K562 (cell line): ENCODE data around the gene TMEM139. TPM values are rescaled to one million over a fixed set of nuclear protein-coding genes. Genes with fewer than 3 reads are reported as not detected.

ENCODE experiments used
- ATAC-seq: fragments of 200-7000 bp; cut with Tn5 transposase; 3 replicates; pipeline ENCODE4 v1.9.1; 2020; ENCODE audit warnings: moderate library complexity
- BruUV-seq: library from RNA; stranded (reverse); fragments of 400-500 nt; replicated peaks from 2 replicates; lab custom pipeline; 2021; lab: Mats Ljungman, UMichigan
- CTCF ChIA-PET: fragments of 300-600 bp; formaldehyde crosslinking; extraction: SDS; loops from one replicate; lab custom pipeline; 2021; ENCODE audit warnings: low intra/inter-chr PET ratio; lab: Yijun Ruan, JAX
- POLR2A ChIA-PET: fragments of 300-600, 350-650 bp; sonication (Branson Sonifier 250); formaldehyde crosslinking; extraction: SDS; loops from one replicate; lab custom pipeline; 2021; ENCODE audit warnings: antibody characterized with exemption, inconsistent platforms; lab: Yijun Ruan, JAX
- DNase-seq, 4 experiments: peaks; one replicate each; pipeline versions ENCODE4 v3.0.0 to v3.0.0-alpha.2; 2011 to 2018; ENCODE audit warnings: low spot score in 3 of 4, mixed read lengths in 3 of 4; ENCODE audit errors: extremely low read depth in 1 of 4
- FAIRE-seq: peaks from 2 replicates; lab custom pipeline; 2011; peaks lifted over from hg19 to GRCh38; lab: Jason Lieb, UNC
- H2AFZ ChIP-seq: 2 replicates; pipeline ENCODE4 v1.6.0; 2011; ENCODE audit warnings: low read depth, low read length, control low read depth, inconsistent platforms
- H3K27ac ChIP-seq: fragments of 200-600 bp; 3 replicates; pipeline ENCODE4 v1.8.0; 2011; ENCODE audit warnings: low read depth, mild to moderate bottlenecking, control low read depth, inconsistent platforms, low read length, moderate library complexity, mixed read lengths; ENCODE audit errors: extremely low read depth
- H3K27me3 ChIP-seq, 2 experiments: fragments of 300-600 bp in 1 of 2; 2 replicates in 1 of 2; 3 replicates in 1 of 2; pipeline versions ENCODE4 v1.6.0 to v1.8.0; 2011; ENCODE audit warnings: inconsistent platforms in 2 of 2, low read length in 2 of 2, mild to moderate bottlenecking in 1 of 2, mixed read lengths in 1 of 2, moderate library complexity in 1 of 2; ENCODE audit not compliant: control insufficient read depth in 2 of 2, insufficient read depth in 2 of 2
- H3K36me3 ChIP-seq: fragments of 300-600 bp; 3 replicates; pipeline ENCODE4 v1.8.0; 2011; ENCODE audit warnings: mild to moderate bottlenecking, low read length, inconsistent platforms; ENCODE audit not compliant: control insufficient read depth, insufficient read depth
- H3K4me1 ChIP-seq, 2 experiments: fragments of 200-600 bp in 1 of 2; replicated peaks in 1 of 2; 2 replicates in 1 of 2; 3 replicates in 1 of 2; pipeline versions ENCODE4 v1.5.1 to v1.8.0; 2011; ENCODE audit warnings: inconsistent platforms in 2 of 2, low read length in 2 of 2, mild to moderate bottlenecking in 1 of 2, mixed read lengths in 1 of 2, moderate library complexity in 1 of 2; ENCODE audit not compliant: control insufficient read depth in 2 of 2, insufficient read depth in 2 of 2
- H3K4me2 ChIP-seq: 2 replicates; pipeline ENCODE4 v1.6.1; 2011; ENCODE audit warnings: low read length, control low read depth, inconsistent platforms, mixed read lengths; ENCODE audit not compliant: insufficient read depth
- H3K4me3 ChIP-seq: fragments of 200-600 bp; sonication (generic), shearing (Covaris generic); 2 replicates; pipeline ENCODE4 v1.5.1; 2016; ENCODE audit warnings: control low read depth, inconsistent platforms
- H3K79me2 ChIP-seq: fragments of 200-600 bp; 3 replicates; pipeline ENCODE4 v1.8.0; 2011; ENCODE audit warnings: low read length, inconsistent platforms; ENCODE audit not compliant: control insufficient read depth, insufficient read depth
- H3K9ac ChIP-seq, 2 experiments: 2 replicates each; pipeline versions ENCODE4 v1.6.0 to v1.6.1; 2011; ENCODE audit warnings: low read depth in 2 of 2, low read length in 2 of 2, control low read depth in 1 of 2, inconsistent platforms in 1 of 2, mild to moderate bottlenecking in 1 of 2, mixed read lengths in 1 of 2; ENCODE audit not compliant: insufficient read depth in 1 of 2
- H3K9me1 ChIP-seq: one replicate; pipeline ENCODE4 v1.6.0; 2011; ENCODE audit warnings: inconsistent platforms, mild to moderate bottlenecking, low read length, moderate library complexity; ENCODE audit not compliant: control insufficient read depth, insufficient read depth
- H3K9me3 ChIP-seq: replicated peaks from 2 replicates; pipeline ENCODE4 v1.5.1; 2011; ENCODE audit warnings: low read depth, low read length, inconsistent platforms; ENCODE audit not compliant: control insufficient read depth, insufficient read depth
- H4K20me1 ChIP-seq: replicated peaks from 2 replicates; pipeline ENCODE4 v1.6.1; 2011; ENCODE audit warnings: low read length, inconsistent platforms, mixed read lengths; ENCODE audit not compliant: control insufficient read depth, insufficient read depth
- CTCF ChIP-seq, 3 experiments: IDR thresholded peaks in 2 of 3; conservative IDR thresholded peaks in 1 of 3; 2 replicates each; pipeline ENCODE4 v1.5.1; 2011 to 2012; ENCODE audit warnings: low read length in 3 of 3, mild to moderate bottlenecking in 3 of 3, control low read depth in 2 of 3, improper control_type of control experiment in 1 of 3, inconsistent platforms in 1 of 3, low read depth in 1 of 3, mixed read lengths in 1 of 3, moderate library complexity in 1 of 3; ENCODE audit not compliant: insufficient read depth in 2 of 3
- CTCFL ChIP-seq: IDR thresholded peaks from 2 replicates; pipeline ENCODE4 v1.6.1; 2011; ENCODE audit warnings: borderline replicate concordance, low read depth, mild to moderate bottlenecking, moderate library complexity, low read length; ENCODE audit not compliant: insufficient read depth, poor library complexity, severe bottlenecking
- FOXK2 ChIP-seq, 2 experiments: fragments of 450-650 bp; IDR thresholded peaks in 1 of 2; conservative IDR thresholded peaks in 1 of 2; 2 replicates each; pipeline ENCODE4 v1.6.1; 2016; ENCODE audit warnings: low read depth in 2 of 2, mild to moderate bottlenecking in 1 of 2
- IRF9 ChIP-seq: fragments of 450-650 bp; IDR thresholded peaks from 2 replicates; pipeline ENCODE4 v1.6.1; 2016; ENCODE audit warnings: missing biosample characterization, missing genetic modification characterization
- JUNB ChIP-seq: fragments of 450-650 bp; formaldehyde crosslinking; conservative IDR thresholded peaks from 2 replicates; pipeline ENCODE4 v1.4.0; 2020; ENCODE audit warnings: mild to moderate bottlenecking
- KAT2B ChIP-seq: IDR thresholded peaks from one replicate; pipeline ENCODE4 v1.6.1; 2012; ENCODE audit warnings: low read depth, mild to moderate bottlenecking, control low read depth, inconsistent platforms, low read length, moderate library complexity
- MAFK ChIP-seq: IDR thresholded peaks from 2 replicates; pipeline ENCODE4 v1.6.1; 2011; ENCODE audit warnings: low read length, improper control_type of control experiment
- NFYB ChIP-seq: IDR thresholded peaks from 2 replicates; pipeline ENCODE4 v1.6.1; 2011; ENCODE audit warnings: mild to moderate bottlenecking, moderate library complexity; ENCODE audit not compliant: insufficient read length; ENCODE audit errors: extremely low read depth
- RFX7 ChIP-seq: fragments of 250-450 bp; sonication (Bioruptor Pico); IDR thresholded peaks from 2 replicates; pipeline ENCODE4 v1.5.1; 2021; ENCODE audit warnings: mild to moderate bottlenecking
- SPI1 ChIP-seq: IDR thresholded peaks from 2 replicates; pipeline ENCODE4 v1.6.1; 2011; ENCODE audit warnings: low read depth, low read length, control low read depth, borderline replicate concordance
- YY1 ChIP-seq, 3 experiments: IDR thresholded peaks; 2 replicates each; pipeline ENCODE4 v1.6.1; 2011; ENCODE audit warnings: low read length in 2 of 3, mild to moderate bottlenecking in 2 of 3, moderate library complexity in 2 of 3, borderline replicate concordance in 1 of 3, control low read depth in 1 of 3, low read depth in 1 of 3; ENCODE audit not compliant: insufficient read depth in 3 of 3, insufficient replicate concordance in 2 of 3, control insufficient read depth in 1 of 3, insufficient read length in 1 of 3; ENCODE audit errors: extremely low read depth in 1 of 3
- ZNF253 ChIP-seq: fragments of 250-450 bp; sonication (Bioruptor Pico); conservative IDR thresholded peaks from 2 replicates; pipeline ENCODE4 v1.6.1; 2021; ENCODE audit warnings: mild to moderate bottlenecking
- ZNF444 ChIP-seq: fragments of 250-450 bp; sonication (Bioruptor Pico); IDR thresholded peaks from 2 replicates; pipeline ENCODE4 v1.4.0; 2020; ENCODE audit warnings: mild to moderate bottlenecking, moderate library complexity
- ZNF639 ChIP-seq, 2 experiments: fragments of 200-800 bp in 1 of 2; sonication (Bioruptor generic) in 1 of 2; sonication (generic) in 1 of 2; formaldehyde crosslinking in 1 of 2; IDR thresholded peaks in 1 of 2; conservative IDR thresholded peaks in 1 of 2; 2 replicates each; pipeline versions ENCODE4 v1.5.0 to v1.6.1; 2016 to 2020; ENCODE audit warnings: missing compliant biosample characterization in 1 of 2, missing genetic modification characterization in 1 of 2, missing genetic modification reagents in 1 of 2
- WGBS: fragments of 100-300 bp; shearing (Covaris generic); methylation state at CpG from one replicate; pipeline ENCODE4 v1.1.6; 2016; ENCODE audit warnings: low coverage, mixed read lengths; ENCODE audit not compliant: insufficient coverage; ENCODE audit errors: missing lambda C conversion rate; 5-methylcytosine and 5-hydroxymethylcytosine counted together
- in situ Hi-C: fragments of 300-500 bp; cut with MboI; formaldehyde crosslinking; loops from 4 replicates; pipeline ENCODE4 v1.15.0; 2018; ENCODE audit warnings: inconsistent platforms, mixed read lengths
- intact Hi-C: fragments of 100-400 bp; cut with micrococcal nuclease; formaldehyde crosslinking; loops from 2 replicates; pipeline ENCODE4 v1.14.2; 2022
- polyA plus RNA-seq, 8 experiments: library from polyadenylated mRNA; depleted of rRNA in 4 of 8; stranded (reverse) in 5 of 8; unstranded in 3 of 8; fragments of >200 nt; fragmentation: Nextera tagmentation in 2 of 8; fragmentation: Illumina TruSeq in 1 of 8; extraction: Ambion mirVana in 2 of 8; extraction: Trizol in 1 of 8; gene quantifications; 2 replicates each; pipeline versions ENCODE4 v1.2.1 to v1.2.3, GENCODE V29; 2011 to 2014; ENCODE audit warnings: inconsistent platforms in 1 of 8, missing spikeins in 1 of 8
- total RNA-seq, 7 experiments: library from RNA; depleted of rRNA in 6 of 7; stranded (reverse); fragments of >200 nt in 6 of 7; fragmentation: Illumina TruSeq in 2 of 7; extraction: Trizol in 2 of 7; gene quantifications; 2 replicates each; pipeline versions ENCODE4 v1.2.1 to v1.2.3, GENCODE V29; 2011 to 2021; ENCODE audit warnings: low replicate concordance in 1 of 7

Gene TMEM139
- total and polyA plus RNA-seq, 9 of the 15 experiments (the other 6 are each of a cell fraction or from before 2014, with no cell fraction given): 0.27 to 1.8 (median 0.79) TPM

GRCh38 chr7:143256325-143256724, 28.4 kb upstream of the TMEM139 start:
- H3K4me2 ChIP-seq: peak overlapping the region; percentile 62
- 0 out of 2 replicates have a peak, but pooled peaks cover 1% of the 10 kb centered on the region for H3K9me3 ChIP-seq
- H3K9me1 ChIP-seq: no peaks in the 10 kb centered on the region
- ATAC-seq (peak; percentile 82), FAIRE-seq (no peak), DNase-seq (peak; percentile 57 to 72 (median 66))
- H4K20me1 ChIP-seq: no peaks in the 10 kb centered on the region
- WGBS: 70% methylated on average over 3 of the region's 3 CpGs
- POLR2A ChIA-PET: interaction anchor here (0.6 to 1.7 kb wide), 5 partner anchors 8 to 401 kb away, joined by 3 to 8 read pairs (median 3); no protein-coding TSS in a partner anchor
- no peak overlapping the region for H3K4me3 ChIP-seq
- peaks cover 5 to 43% of the 10 kb centered on the region in 2 experiments; a peak in 4 of 5 replicates for H3K4me1 ChIP-seq
- no peaks in the 10 kb centered on the region for H3K36me3 ChIP-seq
- H3K27ac ChIP-seq: peak overlapping the region; percentile 84
- CTCF ChIA-PET: no interaction called here
- H3K9ac ChIP-seq: peak overlapping the region; percentile 58 to 61; a peak in 3 of 4 replicates
- no peaks in the 10 kb centered on the region for H3K79me2 ChIP-seq
- H2AFZ ChIP-seq: peak overlapping the region; percentile 89
- intact Hi-C loops (no loop called here), in situ Hi-C loops (no loop called here)
- BruUV-seq: no TSS peak
- H3K27me3 ChIP-seq: no peaks in the 10 kb centered on the region
- TF ChIP-seq NFYB: no peak
- TF ChIP-seq ZNF444 (CRISPR knock-in tag): no peak
- TF ChIP-seq KAT2B: no peak
- peak; percentile 58 to 68 (median 60) for TF ChIP-seq CTCF (IDR thresholded peaks at IDR 0.05 in 2 of 3, conservative IDR thresholded peaks at IDR 0.05 in 1 of 3; ENCODE audit: insufficient read depth in 2 of 3, low read depth in 1 of 3, low read length in 3 of 3)
- TF ChIP-seq ZNF253 (CRISPR knock-in tag): no peak
- TF ChIP-seq RFX7 (CRISPR knock-in tag): no peak
- no peak for TF ChIP-seq IRF9 (tag)
- TF ChIP-seq JUNB: no peak
- peak in 1 of 3 experiments; percentile 43 for TF ChIP-seq YY1 (IDR thresholded peaks at IDR 0.05; ENCODE audit: borderline replicate concordance in 1 of 3, control insufficient read depth in 1 of 3, extremely low read depth in 1 of 3, insufficient read depth in 3 of 3, insufficient read length in 1 of 3, insufficient replicate concordance in 2 of 3, low read depth in 1 of 3, low read length in 2 of 3)
- peak; percentile 43 for TF ChIP-seq CTCFL
- TF ChIP-seq ZNF639 (CRISPR knock-in tag; conservative IDR thresholded peaks at IDR 0.05 in 1 of 2, IDR thresholded peaks at IDR 0.05 in 1 of 2): 0 out of 4 replicates have a peak, but pooled peaks of 1 of the 2 experiments have one; percentile 3
- no peak for TF ChIP-seq MAFK
- TF ChIP-seq FOXK2 (conservative IDR thresholded peaks at IDR 0.05 in 1 of 2, IDR thresholded peaks at IDR 0.05 in 1 of 2; ENCODE audit: low read depth in 2 of 2): peak; percentile 60 to 63; a peak in 2 of 4 replicates
- TF ChIP-seq SPI1: peak; percentile 94
